Astrocyte (in vitro differentiated cells and primary cell): ENCODE data around the gene C3orf85. TPM values are rescaled to one million over a fixed set of nuclear protein-coding genes. Genes with fewer than 3 reads are reported as not detected.

Experiments
- DNase-seq: peaks from one replicate; pipeline ENCODE4 v3.0.0-alpha.2; 2010; ENCODE audit warnings: low read depth
- FAIRE-seq: peaks from 2 replicates; lab custom pipeline; 2011; peaks lifted over from hg19 to GRCh38; lab: Jason Lieb, UNC
- H2AFZ ChIP-seq: 2 replicates; pipeline ENCODE4 v1.6.0; 2012; ENCODE audit warnings: low read depth, low read length, inconsistent platforms
- H3K27ac ChIP-seq: 2 replicates; pipeline ENCODE4 v1.5.1; 2011; ENCODE audit warnings: low read depth, low read length, inconsistent platforms
- H3K27me3 ChIP-seq: 2 replicates; pipeline ENCODE4 v1.6.0; 2011; ENCODE audit warnings: low read length, inconsistent platforms; ENCODE audit not compliant: insufficient read depth
- H3K36me3 ChIP-seq: 2 replicates; pipeline ENCODE4 v1.5.1; 2011; ENCODE audit warnings: low read length, inconsistent platforms; ENCODE audit not compliant: insufficient read depth
- H3K4me1 ChIP-seq: 2 replicates; pipeline ENCODE4 v1.5.1; 2011; ENCODE audit warnings: low read length, inconsistent platforms; ENCODE audit not compliant: insufficient read depth
- H3K4me2 ChIP-seq: 2 replicates; pipeline ENCODE4 v1.6.0; 2012; ENCODE audit warnings: low read length, inconsistent platforms
- H3K4me3 ChIP-seq: 2 replicates; pipeline ENCODE4 v1.5.1; 2011; ENCODE audit warnings: low read depth, mild to moderate bottlenecking, low read length, inconsistent platforms; ENCODE audit not compliant: insufficient read depth
- H3K79me2 ChIP-seq: 2 replicates; pipeline ENCODE4 v1.6.0; 2012; ENCODE audit warnings: mild to moderate bottlenecking, low read length, inconsistent platforms; ENCODE audit not compliant: insufficient read depth
- H3K9ac ChIP-seq: 2 replicates; pipeline ENCODE4 v1.6.0; 2012; ENCODE audit warnings: mild to moderate bottlenecking, low read length, inconsistent platforms
- H3K9me3 ChIP-seq: 2 replicates; pipeline ENCODE4 v1.5.1; 2012; ENCODE audit warnings: low read depth, mild to moderate bottlenecking, low read length, inconsistent platforms; ENCODE audit not compliant: insufficient read depth
- H4K20me1 ChIP-seq: 2 replicates; pipeline ENCODE4 v1.6.0; 2012; ENCODE audit warnings: low read length, inconsistent platforms; ENCODE audit not compliant: insufficient read depth
- H3K27ac Mint-ChIP-seq: one replicate; pipeline ENCODE4 v1.8.0; 2021; ENCODE audit warnings: mild to moderate bottlenecking, mixed read lengths; ENCODE audit not compliant: unreplicated experiment
- H3K27me3 Mint-ChIP-seq: one replicate; pipeline ENCODE4 v1.8.0; 2021; ENCODE audit warnings: low read depth, mixed read lengths; ENCODE audit not compliant: unreplicated experiment
- H3K36me3 Mint-ChIP-seq: one replicate; pipeline ENCODE4 v1.8.0; 2021; ENCODE audit warnings: low read depth, mixed read lengths; ENCODE audit not compliant: unreplicated experiment
- H3K4me1 Mint-ChIP-seq: one replicate; pipeline ENCODE4 v1.8.0; 2021; ENCODE audit warnings: low read depth, mixed read lengths; ENCODE audit not compliant: unreplicated experiment
- H3K4me3 Mint-ChIP-seq: one replicate; pipeline ENCODE4 v1.8.0; 2021; ENCODE audit warnings: mild to moderate bottlenecking, moderate library complexity, mixed read lengths; ENCODE audit not compliant: unreplicated experiment
- H3K9me3 Mint-ChIP-seq: one replicate; pipeline ENCODE4 v1.8.0; 2021; ENCODE audit warnings: mild to moderate bottlenecking, mixed read lengths; ENCODE audit not compliant: unreplicated experiment
- EZH2 ChIP-seq: IDR thresholded peaks from 2 replicates; pipeline ENCODE4 v1.6.1; 2012; ENCODE audit warnings: mild to moderate bottlenecking, low read length, inconsistent platforms; ENCODE audit not compliant: insufficient read depth
- total RNA-seq: library from RNA; stranded (reverse); gene quantifications from 2 replicates; pipeline ENCODE4 v1.2.1, GENCODE V29; 2021
- TF ChIP-seq, protein P1 (sequence below): IDR thresholded peaks from 2 replicates; pipeline ENCODE4 v1.5.1; 2011; ENCODE audit warnings: low read depth, mild to moderate bottlenecking, inconsistent platforms, low read length, moderate library complexity; ENCODE audit not compliant: insufficient read depth

C3orf85 gene
- total RNA-seq, 1 donor from 2014 or later = not detected

- Mint-ChIP-seq H3K27ac (no peak overlapping the region), H3K4me1 (peaks cover 7% of the 10 kb centered on the region), H3K9me3 (peaks cover 7% of the 10 kb centered on the region), H3K36me3 (no peaks in the 10 kb centered on the region), H3K27me3 (no peaks in the 10 kb centered on the region), H3K4me3 (no peak overlapping the region)
- no peaks in the 10 kb centered on the region for H4K20me1 ChIP-seq
- H2AFZ ChIP-seq = no peak overlapping the region
- no peaks in the 10 kb centered on the region for H3K79me2 ChIP-seq
- H3K27me3 ChIP-seq = no peaks in the 10 kb centered on the region
- H3K27ac ChIP-seq = no peak overlapping the region
- FAIRE-seq = no peak
- no peak overlapping the region for H3K4me3 ChIP-seq
- no peaks in the 10 kb centered on the region for H3K4me1 ChIP-seq
- no peak overlapping the region for H3K9ac ChIP-seq
- DNase-seq = no peak
- H3K9me3 ChIP-seq = no peaks in the 10 kb centered on the region
- no peak for TF ChIP-seq EZH2
- TF ChIP-seq, protein P1, sequence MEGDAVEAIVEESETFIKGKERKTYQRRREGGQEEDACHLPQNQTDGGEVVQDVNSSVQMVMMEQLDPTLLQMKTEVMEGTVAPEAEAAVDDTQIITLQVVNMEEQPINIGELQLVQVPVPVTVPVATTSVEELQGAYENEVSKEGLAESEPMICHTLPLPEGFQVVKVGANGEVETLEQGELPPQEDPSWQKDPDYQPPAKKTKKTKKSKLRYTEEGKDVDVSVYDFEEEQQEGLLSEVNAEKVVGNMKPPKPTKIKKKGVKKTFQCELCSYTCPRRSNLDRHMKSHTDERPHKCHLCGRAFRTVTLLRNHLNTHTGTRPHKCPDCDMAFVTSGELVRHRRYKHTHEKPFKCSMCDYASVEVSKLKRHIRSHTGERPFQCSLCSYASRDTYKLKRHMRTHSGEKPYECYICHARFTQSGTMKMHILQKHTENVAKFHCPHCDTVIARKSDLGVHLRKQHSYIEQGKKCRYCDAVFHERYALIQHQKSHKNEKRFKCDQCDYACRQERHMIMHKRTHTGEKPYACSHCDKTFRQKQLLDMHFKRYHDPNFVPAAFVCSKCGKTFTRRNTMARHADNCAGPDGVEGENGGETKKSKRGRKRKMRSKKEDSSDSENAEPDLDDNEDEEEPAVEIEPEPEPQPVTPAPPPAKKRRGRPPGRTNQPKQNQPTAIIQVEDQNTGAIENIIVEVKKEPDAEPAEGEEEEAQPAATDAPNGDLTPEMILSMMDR = no peak
- H3K36me3 ChIP-seq = no peaks in the 10 kb centered on the region
- no peak overlapping the region for H3K4me2 ChIP-seq
Measured at GRCh38 chr3:109155828-109156227, 19.3 kb downstream of the C3orf85 start.

- Mint-ChIP-seq H3K27ac (no peak overlapping the region), H3K4me3 (no peak overlapping the region), H3K27me3 (no peaks in the 10 kb centered on the region), H3K4me1 (no peaks in the 10 kb centered on the region), H3K36me3 (no peaks in the 10 kb centered on the region), H3K9me3 (peaks cover 7% of the 10 kb centered on the region)
- TF ChIP-seq, protein P1 = no peak
- no peak for TF ChIP-seq EZH2
- Histone ChIP-seq H2AFZ (no peak overlapping the region), H3K36me3 (no peaks in the 10 kb centered on the region), H3K4me1 (no peaks in the 10 kb centered on the region), H4K20me1 (no peaks in the 10 kb centered on the region), H3K4me2 (no peak overlapping the region), H3K27me3 (no peaks in the 10 kb centered on the region), H3K9me3 (no peaks in the 10 kb centered on the region), H3K27ac (no peak overlapping the region), H3K9ac (no peak overlapping the region), H3K79me2 (no peaks in the 10 kb centered on the region), H3K4me3 (no peak overlapping the region)
- DNase-seq (no peak), FAIRE-seq (no peak)
Measured at GRCh38 chr3:109161487-109162123, 25.1 kb downstream of the C3orf85 start.

GRCh38 chr3:109165905-109166304, 29.4 kb downstream of the C3orf85 start:
- H3K9me3 Mint-ChIP-seq = no peaks in the 10 kb centered on the region
- Histone ChIP-seq H4K20me1 (no peaks in the 10 kb centered on the region), H2AFZ (no peak overlapping the region), H3K79me2 (no peaks in the 10 kb centered on the region), H3K9ac (no peak overlapping the region), H3K36me3 (no peaks in the 10 kb centered on the region), H3K9me3 (no peaks in the 10 kb centered on the region), H3K4me3 (no peak overlapping the region), H3K4me1 (no peaks in the 10 kb centered on the region), H3K4me2 (no peak overlapping the region), H3K27ac (no peak overlapping the region), H3K27me3 (no peaks in the 10 kb centered on the region)
- H3K27me3 Mint-ChIP-seq = no peaks in the 10 kb centered on the region
- no peak overlapping the region for H3K4me3 Mint-ChIP-seq
- no peaks in the 10 kb centered on the region for H3K36me3 Mint-ChIP-seq
- H3K27ac Mint-ChIP-seq = no peak overlapping the region
- DNase-seq = no peak
- H3K4me1 Mint-ChIP-seq = no peaks in the 10 kb centered on the region
- FAIRE-seq = no peak
- TF ChIP-seq EZH2 = no peak
- TF ChIP-seq, protein P1 = no peak
